Non-pigmented ciliary epithelial cell (primary cell): ENCODE results near the gene CPLANE2.
"Not testable (repeated sequence)": the region's sequence is repeated elsewhere in the genome, so short reads cannot be mapped to it uniquely, and the experiment has no call there.

Experiments used
- DNase-seq: peaks from one replicate; pipeline ENCODE4 v3.0.0-alpha.2; 2010; ENCODE audit warnings: low read depth

Gene CPLANE2

GRCh38 chr1:16229976-16230740 is 6.8 kb downstream of the CPLANE2 start:
- DNase-seq = no peak

DNA sequence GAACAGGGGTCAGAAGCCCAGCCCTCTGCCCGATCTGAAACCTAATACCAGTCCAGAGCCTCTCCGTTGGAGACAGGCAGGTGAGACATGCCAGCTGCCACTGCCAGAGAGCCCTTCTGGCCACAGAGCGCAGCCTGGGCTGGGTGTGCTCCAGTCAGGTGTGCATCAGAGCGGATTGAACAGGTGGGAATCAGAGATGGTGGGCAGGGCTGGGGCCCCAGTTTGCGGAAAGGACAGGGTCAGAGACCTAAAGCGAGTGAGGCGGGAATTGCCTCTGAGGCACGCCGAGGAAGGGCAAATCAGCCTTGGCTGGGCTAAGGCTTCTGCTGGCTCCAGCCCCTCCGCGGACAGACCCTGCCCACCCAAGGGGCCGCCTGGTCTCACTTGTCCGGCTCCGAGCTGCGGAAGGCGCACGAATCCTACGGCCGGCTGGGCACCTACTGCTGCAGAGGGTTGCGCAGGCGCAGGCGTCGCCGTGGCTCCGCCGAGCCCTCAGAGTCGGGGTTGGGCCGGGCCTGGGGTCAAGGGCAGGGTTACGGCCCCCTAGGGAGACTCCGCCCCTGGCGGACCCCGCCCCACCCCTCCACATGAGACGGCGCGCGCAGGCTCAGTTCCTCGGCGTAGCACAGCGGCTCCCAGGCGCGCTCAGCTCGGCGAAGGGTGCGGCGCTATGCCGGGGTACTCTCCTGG is 10.3 kb downstream of the CPLANE2 start:
- DNase-seq = no peak

GRCh38 chr1:16226129-16226489 is 10.9 kb downstream of the CPLANE2 start:
- DNase-seq = no peak

GRCh38 chr1:16224472-16224871 is 12.5 kb downstream of the CPLANE2 start:
- DNase-seq = no peak

- DNase-seq = not testable (repeated sequence)
Measured at GRCh38 chr1:16222716-16223115, 14.3 kb downstream of the CPLANE2 start.

- no peak for DNase-seq
Measured at GRCh38 chr1:16221499-16221898, 15.5 kb downstream of the CPLANE2 start.

DNA sequence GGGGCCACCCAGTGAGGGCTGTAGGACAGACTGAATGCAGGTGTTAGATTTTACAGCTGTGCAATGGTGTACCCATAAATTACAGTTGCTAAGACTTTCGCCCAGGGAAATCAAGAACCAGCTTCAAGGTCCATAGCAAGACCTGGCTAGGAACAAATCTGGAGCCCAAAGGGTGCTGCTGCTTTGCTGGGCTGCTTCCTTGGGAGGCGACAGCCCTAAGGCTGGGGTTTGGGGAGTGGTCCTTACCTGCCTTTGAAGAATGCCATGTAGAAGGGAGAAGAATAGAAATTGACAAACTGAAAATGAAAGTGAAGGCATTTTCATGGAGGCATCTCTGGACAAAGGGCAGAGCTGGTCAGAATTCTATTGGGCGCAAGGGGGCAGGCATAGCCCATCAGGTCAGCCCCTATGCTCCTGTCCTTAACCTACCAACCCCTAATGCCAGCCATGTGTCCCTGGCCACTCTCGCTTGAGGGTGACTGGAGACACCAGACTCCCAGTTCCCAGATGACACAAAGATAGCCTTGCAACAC is 16.9 kb downstream of the CPLANE2 start:
- DNase-seq = no peak

DNA sequence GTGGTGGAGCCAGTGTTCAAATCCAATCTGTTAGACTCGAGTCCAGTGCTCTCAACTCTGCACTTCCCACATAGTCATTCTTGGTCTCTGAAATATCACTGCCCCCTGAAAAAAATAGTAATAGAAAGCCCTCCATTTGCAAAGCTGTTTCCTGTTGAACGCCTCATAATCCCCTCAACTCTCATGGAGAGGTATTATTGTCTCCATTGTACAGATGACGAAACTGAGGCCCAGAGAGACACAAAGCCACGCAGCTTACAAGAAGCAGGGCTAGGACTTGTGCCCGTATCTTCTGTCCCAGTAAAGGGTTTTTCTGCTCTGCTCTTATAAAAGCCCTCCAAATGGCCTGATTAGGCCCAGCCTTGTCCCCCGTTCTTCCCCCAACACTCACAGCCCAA is 18.3 kb downstream of the CPLANE2 start:
- DNase-seq = no peak

DNA sequence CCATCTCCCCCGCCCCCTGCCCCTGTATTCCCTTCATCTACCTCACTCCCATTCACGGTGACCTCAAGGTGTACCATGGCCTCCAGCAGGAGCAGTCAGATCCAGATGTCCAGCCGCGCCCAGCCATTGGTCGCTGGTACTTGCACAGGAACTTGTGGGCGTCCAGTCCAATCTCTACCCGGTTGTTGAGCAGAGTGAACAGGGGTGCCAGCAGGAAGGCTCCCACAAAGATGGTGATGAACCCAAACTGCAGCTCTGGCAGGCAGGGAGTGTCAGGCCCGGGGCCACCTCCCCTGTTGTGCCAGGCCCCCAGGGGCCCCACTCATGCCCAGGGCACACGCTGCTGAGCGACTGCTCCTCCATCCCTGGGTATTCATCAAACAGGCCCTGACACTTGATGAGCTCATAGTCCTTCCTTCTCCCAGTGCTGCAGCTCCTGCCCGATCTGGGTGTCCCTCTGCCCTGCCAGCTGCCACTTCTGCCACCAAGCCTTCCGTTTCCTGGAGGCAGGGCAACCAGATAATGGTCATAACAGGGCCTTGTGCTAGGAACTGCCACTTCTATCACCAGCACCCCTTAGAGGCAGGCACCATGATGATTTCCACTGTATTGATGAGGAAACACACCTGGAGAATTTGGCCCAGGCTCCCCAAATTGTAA is 18.8 kb downstream of the CPLANE2 start:
- DNase-seq = no peak

GRCh38 chr1:16217061-16217785 is 19.8 kb downstream of the CPLANE2 start:
- peak; percentile 83 for DNase-seq

DNA sequence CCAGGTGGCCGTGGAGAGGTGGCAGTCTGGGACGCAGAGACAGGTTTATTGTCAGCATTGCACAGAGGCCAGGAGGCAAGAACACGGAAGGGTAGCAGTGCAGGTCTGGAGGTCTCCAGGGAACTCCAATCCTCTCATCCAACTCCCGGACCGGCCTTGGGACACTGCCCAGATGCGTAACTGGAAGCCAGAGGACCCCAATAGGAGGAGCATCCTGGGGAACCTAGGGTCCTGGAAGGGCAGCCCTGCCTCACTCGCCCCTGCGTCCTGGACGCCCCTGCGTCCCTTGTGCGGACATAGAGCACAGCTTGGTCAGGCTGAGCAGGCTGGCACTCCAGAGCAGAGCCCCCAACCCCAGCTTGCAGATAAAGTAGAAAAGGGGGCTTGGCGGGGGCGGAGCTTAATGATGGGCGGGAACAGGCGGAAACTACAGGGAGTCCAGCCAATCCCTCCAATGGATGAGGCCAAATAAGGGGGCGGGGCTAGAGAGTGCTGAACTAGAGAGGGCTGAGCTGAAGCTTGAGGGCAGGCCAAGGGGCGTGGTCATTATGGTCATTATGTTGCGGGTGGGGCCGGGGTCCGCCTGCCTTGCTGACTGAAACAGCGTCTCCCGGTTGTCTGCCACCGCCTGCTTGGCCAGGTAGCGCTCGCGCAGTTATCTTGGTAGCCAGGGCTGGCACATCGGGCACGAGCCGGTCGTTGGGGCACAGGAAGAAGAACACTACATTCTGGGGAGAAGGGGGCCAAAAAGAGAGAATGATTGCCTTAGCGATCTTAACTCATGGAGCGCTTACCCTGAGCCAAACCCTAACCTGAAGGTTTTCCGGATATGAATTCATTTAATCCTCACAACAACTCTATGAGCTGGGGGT is 20.9 kb downstream of the CPLANE2 start:
- DNase-seq = peak; percentile 35

DNA sequence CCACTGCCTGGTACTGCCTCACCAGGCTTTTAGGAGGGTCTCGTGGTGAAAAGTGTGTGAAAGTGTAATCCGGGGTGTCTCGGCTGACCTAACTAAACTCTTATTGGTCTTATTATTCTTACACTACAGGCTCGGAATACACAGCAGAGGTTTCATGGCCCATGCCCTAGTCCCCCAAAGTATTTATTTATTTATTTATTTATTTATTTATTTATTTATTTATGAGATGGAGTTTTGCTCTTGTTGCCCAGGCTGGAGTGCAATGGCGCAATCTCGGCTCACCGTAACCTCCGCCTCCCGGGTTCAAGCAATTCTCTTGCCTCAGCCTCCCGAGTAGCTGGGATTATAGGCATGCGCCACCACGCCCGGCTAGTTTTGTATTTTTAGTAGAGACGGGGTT is 21.7 kb downstream of the CPLANE2 start:
- DNase-seq = not testable (repeated sequence)

DNA sequence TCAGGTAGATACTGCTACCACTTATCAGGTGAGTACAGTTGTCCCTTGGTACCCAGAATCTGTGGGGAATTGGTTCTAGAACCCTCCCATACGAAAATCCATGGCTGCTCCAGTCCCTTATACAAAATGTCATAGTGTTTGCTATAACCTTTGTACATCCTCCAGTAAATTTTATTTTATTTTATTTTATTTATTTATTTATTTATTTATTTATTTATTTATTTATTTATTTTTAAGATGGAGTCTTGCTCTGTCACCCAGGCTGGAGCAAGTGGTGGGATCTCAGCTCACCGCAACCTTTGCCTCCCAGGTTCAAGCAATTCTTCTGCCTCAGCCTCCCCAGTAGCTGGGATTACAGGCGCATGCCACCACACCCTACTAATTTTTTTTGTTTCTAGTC is 23.4 kb downstream of the CPLANE2 start:
- DNase-seq = not testable (repeated sequence)

DNA sequence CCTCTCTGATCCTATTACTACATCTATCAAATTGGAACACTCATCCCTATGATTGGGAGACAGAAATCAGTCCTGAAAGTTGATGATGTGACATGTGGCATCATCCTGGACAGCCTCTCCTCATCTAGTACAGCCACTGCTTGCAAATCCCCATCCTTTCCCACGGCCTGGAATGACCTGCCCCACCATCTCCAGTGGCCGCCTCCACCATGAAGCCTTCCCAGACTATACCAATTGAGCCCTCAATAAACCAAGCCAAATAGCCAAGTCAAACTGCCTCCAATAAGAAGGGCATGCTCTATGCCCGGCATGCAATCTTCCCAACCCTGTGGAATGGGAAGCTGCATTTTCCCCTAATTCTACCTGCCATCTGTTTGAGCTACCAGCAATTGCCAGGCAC is 24.0 kb downstream of the CPLANE2 start:
- no peak for DNase-seq

- DNase-seq = no peak
Measured at GRCh38 chr1:16212251-16212961, 24.6 kb downstream of the CPLANE2 start, which contains the start of gene ARHGEF19. Gene ARHGEF19, minus strand, starts transcription at chr1:16212652. Its CDS starts 3,598 bp downstream, at chr1:16209054.

DNA sequence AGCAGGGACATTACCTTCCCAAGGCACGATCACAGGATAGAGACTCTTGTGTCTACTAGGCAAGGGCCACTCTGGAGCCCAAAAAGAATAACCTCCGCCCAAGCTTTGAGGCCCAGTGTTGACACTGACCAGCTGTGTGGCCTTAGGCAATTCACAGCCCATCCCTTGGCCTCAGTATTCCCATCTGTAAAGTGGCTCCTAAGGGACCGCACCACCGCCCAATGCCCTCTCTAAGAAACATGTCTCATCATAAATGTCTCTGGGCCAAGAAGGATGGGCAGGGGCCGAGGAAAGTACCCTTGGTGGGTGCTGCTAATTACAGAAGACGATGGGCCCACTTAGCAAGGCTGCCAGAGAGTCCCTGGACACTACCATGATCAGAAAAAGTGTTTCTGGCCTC is 25.2 kb downstream of the CPLANE2 start:
- DNase-seq = no peak

DNA sequence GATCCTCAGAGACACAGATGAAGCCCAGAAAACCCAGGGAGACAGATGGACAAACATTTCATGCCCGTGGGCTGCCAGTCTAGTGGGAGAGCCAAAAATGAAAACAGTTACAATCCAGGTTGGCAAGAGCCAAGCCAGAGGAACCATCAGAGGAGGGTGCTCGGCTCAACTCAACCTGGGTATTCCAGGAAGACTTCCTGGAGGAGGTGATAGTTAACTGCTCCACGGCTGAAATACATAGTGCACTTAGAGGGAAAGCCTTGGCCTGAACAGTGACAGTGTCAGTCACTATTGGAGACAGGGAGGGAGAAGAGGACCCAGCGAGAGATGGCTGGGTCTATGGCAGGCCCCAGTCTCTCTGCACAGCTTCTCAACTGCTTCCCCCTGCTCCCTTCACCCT is 26.4 kb downstream of the CPLANE2 start:
- no peak for DNase-seq

DNA sequence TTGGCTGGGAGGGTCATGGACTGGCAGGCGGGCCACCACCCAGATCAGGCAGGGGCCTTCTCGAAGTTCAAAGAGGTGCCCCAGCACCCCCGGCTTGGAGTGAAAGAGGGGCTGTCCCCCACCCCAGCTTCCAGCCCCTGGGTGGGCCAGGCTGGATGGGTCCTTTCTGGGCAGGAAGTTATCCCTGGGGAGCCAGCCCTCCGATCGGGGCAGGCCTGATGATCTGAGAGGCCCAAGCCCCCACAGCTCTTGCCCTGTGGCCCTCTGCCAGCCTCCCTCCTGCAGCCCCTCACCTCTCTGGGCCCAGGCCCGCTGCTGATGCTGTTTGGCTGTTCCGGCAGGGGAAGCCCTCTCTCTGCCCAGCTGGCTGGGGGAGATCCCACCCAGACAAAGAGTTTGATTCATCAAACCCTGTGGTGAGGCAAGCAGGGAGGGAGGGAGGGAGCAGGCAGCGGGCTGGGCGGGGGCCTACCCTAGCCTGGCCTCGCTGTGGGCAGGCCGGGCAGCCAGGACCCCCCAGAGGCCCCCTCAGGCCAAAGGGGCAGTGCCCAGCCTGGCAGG is 27.1 kb downstream of the CPLANE2 start:
- no peak for DNase-seq

- no peak for DNase-seq
Measured at GRCh38 chr1:16209132-16209846, 27.7 kb downstream of the CPLANE2 start.
